HG03045 (cell line): ENCODE results near the gene TRIM2.

Experiments used
- ATAC-seq: cut with Tn5 transposase; IDR thresholded peaks from one replicate; pipeline ENCODE4 v1.9.1; 2021; ENCODE audit warnings: mild to moderate bottlenecking, moderate library complexity; ENCODE audit not compliant: unreplicated experiment

Gene TRIM2

DNA sequence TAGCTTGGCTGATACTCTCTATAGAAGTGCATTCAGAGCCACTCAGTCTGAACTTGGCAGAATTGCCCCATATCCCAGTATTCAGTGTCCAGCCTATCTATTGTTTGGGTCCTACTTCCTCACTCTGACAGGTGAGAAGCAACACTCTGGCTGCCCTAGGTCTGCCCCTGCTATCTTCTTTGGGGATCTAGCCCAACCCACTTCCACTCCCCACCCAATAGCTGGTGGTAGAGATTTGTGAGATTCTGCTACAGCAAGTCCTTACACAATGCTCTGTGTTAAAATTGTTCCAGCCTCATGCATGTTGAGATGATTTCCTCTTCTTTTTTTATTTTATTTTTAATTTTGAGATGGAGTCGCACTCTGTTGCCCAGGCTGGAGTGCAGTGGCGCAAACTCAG lies 67.6 kb downstream of the TRIM2 start:
- no peak for ATAC-seq

DNA sequence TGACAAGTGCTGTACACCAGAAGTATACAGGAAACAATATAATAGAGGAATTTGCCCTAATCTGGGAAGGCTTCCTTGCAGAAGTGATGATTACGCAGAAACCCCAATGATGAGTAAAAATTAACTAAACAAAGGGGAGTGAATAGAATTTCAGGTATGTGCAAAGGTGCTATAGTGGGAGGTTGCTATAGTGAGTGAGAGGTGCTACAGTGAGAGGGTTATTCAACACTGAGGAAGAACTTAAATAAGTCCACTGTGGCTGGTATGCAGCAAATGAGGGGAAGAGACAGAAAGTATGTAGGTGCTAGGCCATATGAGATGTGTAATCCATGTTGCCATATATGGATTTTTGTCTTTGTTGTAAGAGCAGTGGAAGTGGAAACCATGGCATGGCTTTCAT lies 69.5 kb downstream of the TRIM2 start:
- ATAC-seq, result no peak

DNA sequence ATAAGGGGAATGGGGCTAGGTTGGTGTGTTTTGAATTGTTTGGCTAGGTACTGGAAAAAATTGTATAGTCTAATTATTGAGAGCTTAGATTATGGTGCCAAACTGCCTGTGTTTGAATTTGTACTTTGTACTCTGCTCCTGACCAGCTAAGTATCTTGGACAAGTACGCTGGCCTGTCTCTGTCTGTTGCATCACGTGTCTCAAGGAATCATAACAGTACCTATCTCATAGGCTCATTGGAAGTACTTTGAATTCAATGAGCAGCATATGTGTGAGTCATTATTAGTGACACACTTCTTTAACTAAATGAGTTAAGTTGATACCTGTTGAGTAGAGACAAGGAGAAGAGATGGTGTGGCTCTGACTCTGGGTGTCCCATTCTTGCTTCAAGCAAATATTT lies 70.7 kb downstream of the TRIM2 start:
- no peak for ATAC-seq

DNA sequence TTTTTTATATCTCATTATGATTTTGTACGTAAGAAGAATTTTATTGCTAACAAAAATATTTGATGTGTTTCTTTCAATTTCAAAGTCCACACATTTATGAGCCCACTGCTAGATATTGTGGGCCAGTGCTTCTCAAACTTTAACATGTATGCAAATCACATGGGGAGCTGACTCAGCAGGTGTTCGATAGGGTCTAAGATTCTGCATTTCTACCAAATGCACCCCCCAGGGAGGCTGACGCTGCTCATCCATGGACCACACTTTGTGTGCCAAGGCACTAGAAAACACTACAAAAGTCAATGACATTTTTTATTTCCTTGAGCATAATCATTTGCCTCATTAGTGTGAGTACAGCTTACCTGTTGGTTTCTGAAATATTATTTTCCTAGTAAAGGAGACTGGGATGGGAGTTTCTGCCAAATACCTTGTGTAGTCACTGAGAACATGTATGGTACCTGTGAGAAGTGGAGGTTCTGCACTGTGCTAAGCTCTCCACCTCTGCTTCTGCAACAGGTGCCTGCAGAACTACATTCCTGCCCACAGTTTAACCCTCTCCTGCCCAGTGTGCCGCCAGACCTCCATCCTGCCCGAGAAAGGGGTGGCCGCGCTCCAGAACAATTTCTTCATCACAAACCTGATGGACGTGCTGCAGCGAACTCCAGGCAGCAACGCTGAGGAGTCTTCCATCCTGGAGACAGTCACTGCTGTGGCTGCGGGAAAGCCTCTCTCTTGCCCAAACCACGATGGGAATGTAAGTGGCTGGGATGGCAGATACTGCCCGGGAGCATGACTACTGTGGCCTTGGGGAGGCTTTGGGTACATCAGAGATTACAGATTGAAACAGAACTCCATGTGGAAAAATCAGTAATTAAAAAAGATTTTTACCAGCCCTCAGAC lies 71.4 kb downstream of the TRIM2 start:
- no peak for ATAC-seq

DNA sequence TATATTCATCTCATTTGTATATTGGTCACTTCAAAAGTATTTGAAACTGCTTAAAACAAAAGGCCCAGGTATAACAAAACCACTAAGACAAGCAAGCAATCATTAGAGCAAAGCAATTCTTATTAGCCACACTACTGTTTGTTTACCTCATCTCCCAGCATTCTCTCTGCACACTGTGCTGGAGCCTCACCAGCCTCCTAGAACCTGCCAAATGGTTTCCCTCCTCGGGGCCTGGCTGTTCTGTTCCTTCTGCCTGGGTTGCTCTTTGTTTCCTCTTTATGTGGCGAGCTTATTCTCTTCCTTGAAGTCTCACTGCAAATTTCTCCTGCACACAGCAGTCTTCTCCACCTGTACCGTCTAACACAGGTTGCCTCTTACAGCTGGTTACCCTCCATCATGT lies 72.7 kb downstream of the TRIM2 start:
- no peak for ATAC-seq

DNA sequence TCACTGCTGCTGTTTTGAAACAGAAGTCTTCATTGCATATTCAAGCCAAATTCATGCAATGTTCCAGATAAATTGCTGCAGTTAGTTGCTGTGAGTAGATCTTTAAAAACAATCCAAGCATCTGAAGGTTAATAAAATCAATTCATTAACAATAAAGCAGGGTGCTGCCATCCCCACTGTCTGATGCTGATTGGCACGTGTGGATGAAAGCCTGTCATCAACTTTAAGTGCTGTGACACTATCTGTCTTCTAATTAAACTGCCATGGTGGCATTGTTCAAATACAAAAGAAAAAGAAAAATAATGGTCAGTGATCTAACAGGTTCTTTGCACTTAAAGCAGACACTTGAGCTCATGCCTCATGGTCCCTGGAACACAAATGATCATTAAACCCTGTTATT lies 77.2 kb downstream of the TRIM2 start:
- no peak for ATAC-seq

DNA sequence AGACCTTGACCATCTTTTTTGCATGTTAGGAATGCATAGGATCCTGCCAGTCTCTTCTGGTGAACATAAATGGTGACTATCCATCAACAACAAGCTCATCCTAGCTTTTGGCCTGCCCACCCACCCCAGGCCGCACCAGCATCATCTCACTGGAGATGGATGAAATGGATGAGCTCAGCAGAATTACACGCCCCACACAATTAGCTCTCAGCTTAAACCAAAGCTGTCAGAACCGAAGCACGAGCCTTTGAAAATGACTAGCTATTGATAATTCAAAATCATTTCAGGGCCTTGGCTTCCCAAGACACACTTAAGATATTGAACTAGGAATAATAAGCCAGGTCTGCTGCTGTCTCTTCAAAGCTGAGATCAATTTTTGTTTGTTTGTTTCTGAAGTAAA lies 77.8 kb downstream of the TRIM2 start:
- ATAC-seq, result no peak

DNA sequence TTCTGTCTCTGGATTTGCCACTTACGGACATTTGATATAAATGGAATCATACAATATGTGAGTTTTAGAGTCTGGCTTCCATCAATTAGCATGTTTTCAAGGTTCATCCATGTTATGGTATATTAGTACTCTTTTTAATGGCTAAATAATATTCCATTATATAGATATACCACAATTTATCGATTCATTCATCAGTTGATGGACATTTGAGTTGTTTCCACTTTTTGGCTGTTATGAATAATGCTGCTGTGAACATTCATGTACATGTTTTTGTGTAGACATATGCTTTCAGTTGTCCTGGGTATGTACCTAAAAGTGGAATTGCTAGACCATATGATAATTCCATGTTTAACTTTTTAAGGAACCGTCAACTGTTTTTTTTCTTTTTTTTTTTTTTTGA lies 79.0 kb downstream of the TRIM2 start:
- ATAC-seq, result no peak

DNA sequence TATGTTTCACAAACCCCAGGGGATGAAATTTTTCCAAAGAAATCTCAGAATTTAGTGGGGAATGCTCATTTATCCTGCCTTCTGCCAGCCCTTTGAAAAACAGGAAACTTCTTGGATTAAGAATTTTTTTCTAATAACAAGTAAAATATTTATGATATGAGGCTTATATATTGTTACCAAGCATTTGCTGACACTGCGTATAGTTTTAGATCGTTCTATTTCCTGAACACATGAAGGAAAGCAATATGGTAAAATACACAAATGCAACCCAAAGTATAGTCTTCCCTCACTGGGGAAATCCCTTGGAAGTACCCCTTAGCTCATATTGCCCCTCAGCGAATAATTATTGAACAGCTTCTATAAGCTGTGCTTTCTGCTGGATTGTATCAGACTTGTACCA lies 85.9 kb downstream of the TRIM2 start:
- no peak for ATAC-seq

DNA sequence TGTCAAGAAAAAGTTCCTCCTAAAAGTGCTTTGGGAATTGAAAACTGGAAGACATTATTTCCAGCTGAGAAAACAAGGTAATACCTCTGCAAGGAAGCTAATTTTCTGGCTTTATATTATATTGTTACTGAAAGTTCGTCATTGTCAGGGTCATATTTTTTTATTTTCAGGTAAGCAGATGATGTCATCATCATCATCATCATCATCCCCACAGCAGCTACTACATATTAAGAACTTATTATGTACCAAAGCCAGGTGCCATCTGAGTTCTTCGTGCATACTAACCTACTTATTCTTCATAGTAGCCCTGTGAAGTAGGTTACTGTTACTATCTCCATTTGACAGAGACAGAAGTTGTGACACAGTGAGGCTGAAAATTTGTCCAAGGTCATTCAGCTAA lies 87.3 kb downstream of the TRIM2 start:
- ATAC-seq, result no peak

DNA sequence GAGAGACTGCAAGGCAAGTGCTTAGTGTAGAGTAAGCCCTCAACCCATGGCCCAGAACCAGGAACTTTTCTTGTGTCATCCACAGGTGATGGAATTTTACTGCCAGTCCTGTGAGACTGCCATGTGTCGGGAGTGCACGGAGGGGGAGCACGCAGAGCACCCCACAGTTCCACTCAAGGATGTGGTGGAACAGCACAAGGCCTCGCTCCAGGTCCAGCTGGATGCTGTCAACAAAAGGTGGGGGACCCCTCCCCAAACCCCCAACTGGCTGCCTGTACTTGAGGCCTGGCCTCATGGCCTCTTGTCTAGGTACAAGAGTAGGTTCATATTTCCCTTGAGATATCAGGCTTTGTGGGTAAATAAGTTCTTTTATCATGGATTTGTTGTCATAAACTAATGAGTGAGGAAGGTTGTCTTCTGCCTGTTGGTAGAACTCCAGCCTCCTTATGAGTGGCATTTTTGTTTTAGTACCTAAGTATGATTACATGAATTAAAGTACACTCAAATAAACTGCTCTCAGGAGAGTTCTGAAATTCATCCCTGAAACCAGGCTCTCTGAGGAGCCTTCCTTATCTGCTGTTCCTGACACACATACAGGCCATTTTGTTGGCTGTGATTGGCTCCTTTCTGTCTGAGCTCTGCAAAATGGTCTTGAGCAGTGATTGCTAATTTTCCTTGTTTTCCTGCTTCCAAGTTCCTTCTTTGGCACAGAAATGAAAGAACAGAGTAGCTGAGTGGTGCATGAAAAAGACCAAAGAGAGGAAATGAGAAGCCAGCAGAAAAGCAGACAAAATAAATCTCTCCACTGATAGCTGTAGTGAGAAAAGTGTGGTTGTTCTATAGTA lies 88.9 kb downstream of the TRIM2 start:
- no peak for ATAC-seq

DNA sequence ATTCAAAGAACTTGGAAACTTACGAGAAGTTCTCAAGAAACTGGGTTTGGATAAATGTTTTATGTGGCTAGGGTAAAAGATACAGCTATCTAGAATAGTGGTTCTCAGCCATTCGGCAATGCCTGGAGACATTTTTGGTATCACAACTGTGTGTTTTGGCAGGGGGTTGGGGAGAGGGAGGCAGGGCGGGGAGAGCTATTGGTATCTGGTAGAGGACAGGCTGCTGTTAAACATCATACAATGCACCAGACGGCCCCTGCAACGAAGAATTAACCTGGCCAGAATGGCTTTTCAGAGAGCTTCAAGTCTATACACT lies 89.5 kb downstream of the TRIM2 start:
- ATAC-seq, result no peak

DNA sequence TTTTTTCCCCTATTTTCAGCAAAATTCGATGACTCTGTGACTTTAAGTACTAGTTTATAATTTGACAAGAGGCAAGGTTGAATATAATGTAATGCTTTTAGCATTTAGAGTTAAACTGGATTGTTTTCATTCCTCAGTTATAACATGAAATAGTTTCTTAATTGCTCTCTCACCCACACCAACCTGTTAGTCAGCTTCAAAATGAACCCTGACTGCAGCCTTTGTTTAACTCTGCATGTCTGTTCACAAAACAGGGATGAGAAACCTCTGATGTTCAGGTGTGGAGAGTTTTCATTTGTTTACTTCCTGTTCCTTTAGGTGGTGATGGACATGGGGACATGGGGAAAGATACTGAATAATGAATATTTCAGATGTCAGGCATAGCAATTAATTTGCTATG lies 90.4 kb downstream of the TRIM2 start:
- ATAC-seq, result no peak

DNA sequence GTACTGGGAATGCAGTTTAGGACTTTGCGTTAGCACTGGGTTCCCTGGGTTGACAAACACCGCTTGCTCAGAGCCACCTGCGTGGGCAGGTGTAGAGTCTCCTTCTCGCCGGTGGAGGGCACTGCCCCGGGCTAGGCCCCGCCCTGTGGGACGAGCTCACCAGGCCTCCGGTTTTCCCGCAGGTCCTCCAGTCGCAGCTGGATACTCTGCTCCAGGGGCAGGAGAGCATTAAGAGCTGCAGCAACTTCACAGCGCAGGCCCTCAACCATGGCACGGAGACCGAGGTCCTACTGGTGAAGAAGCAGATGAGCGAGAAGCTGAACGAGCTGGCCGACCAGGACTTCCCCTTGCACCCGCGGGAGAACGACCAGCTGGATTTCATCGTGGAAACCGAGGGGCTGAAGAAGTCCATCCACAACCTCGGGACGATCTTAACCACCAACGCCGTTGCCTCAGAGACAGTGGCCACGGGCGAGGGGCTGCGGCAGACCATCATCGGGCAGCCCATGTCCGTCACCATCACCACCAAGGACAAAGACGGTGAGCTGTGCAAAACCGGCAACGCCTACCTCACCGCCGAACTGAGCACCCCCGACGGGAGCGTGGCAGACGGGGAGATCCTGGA lies 91.0 kb downstream of the TRIM2 start:
- no peak for ATAC-seq

DNA sequence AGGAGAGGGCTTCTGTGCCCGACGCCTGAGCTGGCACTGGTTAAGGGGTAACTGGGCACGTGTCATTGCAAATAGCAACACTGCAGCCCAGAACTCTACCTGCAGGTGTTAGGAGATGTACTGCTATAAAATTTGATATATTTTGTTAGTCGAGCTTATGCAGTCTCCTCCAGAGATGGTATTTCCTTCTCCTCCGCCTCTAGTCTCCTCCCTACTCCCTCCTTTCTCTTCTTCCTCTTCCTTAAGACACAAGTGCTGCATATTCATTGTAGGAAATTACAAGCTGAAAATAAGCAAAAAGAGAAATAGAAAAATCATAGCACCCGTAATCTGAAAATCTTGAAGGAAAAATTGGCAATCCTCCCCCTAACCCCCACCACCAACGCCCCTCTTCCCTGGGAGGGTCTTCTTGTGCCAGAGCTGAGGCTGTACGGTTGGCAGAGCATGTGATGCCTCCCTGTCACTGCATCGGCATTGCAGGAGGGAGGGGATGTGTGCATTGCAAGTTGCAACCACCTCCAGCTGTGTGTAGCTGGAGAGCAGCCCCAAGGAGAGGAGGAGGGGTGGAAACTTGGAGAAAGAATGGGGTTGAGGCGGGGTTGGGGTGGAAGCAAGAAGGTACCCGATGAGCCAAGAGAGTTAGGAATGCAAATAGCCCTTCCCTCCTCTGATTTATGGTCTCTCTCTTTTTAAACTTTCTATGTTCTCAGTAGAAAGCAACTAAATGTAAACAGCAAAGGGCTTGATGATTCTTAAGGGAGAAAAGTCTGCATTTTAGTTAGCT lies 92.0 kb downstream of the TRIM2 start:
- ATAC-seq, result no peak

DNA sequence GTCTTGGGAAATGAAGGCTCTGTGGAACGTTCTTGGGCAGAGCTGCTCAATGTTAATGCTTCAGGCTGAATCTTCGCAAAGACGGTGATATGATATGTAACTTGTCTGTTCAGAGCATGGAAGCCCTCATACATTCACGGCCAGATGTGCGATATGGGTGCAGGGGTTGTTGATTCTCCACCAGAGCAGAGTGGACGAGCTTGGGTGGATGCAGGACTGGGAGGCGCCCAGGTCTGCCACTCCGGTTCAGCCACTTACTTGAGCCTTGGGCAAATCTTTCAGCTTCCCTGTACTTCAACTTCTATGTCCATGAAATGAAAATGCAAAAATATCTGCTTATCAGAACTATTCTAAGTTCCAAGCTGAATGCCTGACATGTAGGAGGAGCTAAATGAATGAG lies 92.9 kb downstream of the TRIM2 start:
- no peak for ATAC-seq

DNA sequence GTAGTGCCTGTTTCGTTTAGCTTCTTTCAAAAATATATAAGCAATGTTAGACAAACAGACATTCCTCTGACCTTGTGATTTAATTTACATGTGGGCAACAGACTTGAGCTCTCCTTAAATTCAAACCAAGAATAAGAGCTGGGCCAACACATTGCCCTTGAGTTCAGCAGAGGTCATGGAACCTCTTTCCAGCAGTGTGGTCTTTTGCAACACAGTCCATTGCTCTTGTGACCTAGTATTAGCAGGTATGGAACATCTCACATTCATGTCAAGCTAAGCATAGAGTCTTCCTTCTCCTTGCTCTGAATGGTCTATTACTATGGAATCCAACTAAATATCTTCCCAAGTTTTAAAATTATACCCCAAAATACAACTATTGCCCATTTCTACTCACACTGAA lies 106.5 kb downstream of the TRIM2 start:
- ATAC-seq, result no peak

DNA sequence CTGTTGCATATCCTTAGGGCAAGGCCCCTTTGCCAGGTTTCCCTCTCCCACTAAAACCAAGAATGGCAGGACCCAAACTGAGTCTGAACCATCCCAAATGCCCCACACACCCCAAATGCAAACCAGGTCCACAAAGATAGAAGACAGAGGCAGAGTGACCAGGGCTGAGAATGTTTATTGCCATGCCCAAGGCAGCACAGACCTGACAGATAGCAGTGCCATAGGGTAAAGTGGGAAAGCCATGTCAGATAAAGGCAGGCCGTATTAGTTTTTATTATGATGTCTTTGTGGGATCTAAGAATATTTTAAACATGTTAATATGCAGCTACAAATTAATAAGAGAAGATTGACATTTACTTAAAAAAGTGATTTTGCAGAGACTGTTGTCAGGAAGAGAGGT lies 110.7 kb downstream of the TRIM2 start:
- ATAC-seq, result no peak

DNA sequence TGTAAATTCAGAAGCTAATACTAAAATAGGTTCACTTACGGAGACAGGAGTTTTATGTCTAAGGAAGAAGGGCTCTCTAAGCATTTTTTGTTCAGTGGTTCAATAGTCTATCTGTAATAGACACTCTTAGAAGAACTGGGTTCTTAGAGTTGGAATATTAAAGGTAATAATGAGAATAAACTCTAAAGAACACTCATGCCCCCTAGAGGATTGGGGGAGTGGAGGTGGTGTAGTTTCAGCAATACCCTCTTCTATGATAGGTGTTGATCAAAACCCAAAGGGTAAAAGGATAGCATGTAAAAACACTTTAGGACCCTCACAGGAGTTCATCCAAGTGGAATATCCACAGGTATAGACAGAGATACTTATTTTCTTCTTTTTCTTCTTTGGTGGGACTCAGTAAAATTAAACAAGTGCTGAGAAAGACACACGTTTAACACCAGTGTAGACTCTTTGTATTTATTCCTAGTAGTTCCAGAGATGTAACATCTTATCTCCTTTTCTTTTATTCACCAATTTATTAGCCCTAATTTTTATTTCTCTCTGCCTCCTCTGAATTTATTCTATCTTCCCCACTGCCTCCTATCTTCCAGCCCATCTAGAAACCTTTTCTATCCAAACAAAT lies 114.6 kb downstream of the TRIM2 start:
- ATAC-seq, result no peak

DNA sequence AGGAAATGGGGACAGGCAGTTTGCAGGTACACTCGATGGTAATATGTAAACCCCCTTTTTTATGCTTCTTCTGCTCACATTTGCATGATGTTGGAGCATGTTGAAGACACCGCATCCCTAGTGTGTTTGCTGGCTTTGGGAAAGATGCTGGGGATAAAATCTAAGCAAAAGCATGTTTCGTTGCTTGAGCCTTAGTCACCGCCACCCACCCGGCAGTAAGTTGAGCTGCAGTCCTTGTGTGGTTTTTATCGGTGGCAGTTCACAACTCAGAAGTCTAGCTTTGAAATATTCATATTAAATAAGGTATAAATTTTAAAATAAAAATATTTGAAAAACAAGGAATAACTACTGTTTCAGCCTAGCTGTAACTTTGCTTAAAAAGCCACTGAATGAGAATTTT lies 118.5 kb downstream of the TRIM2 start:
- ATAC-seq, result no peak

DNA sequence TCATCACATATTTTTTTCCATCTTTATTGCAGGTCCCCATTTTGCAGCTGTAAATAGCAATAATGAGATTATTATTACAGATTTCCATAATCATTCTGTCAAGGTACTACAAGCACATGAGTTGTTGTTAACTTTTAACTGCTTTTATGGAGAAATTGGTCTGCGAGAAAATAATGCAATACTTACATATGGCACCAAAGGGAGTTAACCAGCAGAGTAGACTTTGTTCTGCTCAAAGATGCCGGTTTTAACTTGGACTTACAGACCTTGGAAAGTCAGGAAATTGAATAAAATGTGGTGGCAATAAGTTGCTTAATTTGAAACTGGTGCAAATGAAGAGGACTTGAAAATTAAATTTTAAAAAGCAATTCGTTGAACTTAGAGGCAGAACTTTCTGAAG lies 119.8 kb downstream of the TRIM2 start:
- no peak for ATAC-seq
